Transverse colon (tissue), 4 donors: ENCODE results near the gene C9orf152. TPM values are rescaled to one million over a fixed set of nuclear protein-coding genes. Genes with fewer than 3 reads are reported as not detected.

Source experiments
- DNase-seq: peaks from one replicate; pipeline ENCODE4 v3.0.0-alpha.2; 2019
- H3K27ac ChIP-seq, 4 donors: fragments of 200-600 bp; sonication (generic); 2 replicates each; pipeline ENCODE4 v1.5.1; 2016 to 2018; ENCODE audit warnings: inconsistent platforms in 4 of 4
- H3K27me3 ChIP-seq: fragments of 200-600 bp; sonication (generic); 2 replicates; pipeline ENCODE4 v1.5.1; 2017; ENCODE audit warnings: inconsistent platforms
- H3K36me3 ChIP-seq, 4 donors: fragments of 200-600 bp; sonication (generic); 2 replicates each; pipeline ENCODE4 v1.5.1; 2017 to 2019; ENCODE audit warnings: inconsistent platforms in 4 of 4
- H3K4me1 ChIP-seq, 4 donors: fragments of 200-600 bp; sonication (generic); 2 replicates each; pipeline ENCODE4 v1.5.1; 2017 to 2020; ENCODE audit warnings: inconsistent platforms in 4 of 4
- H3K4me3 ChIP-seq, 4 donors: fragments of 200-600 bp; sonication (generic); 1 replicate in 1 of 4; 2 replicates in 3 of 4; pipeline versions ENCODE4 v1.5.1 to v1.6.1; 2017 to 2019; ENCODE audit warnings: inconsistent platforms in 4 of 4
- H3K9me3 ChIP-seq, 2 donors: fragments of 200-600 bp; sonication (generic); 2 replicates each; pipeline ENCODE4 v1.5.1; 2017 to 2019; ENCODE audit warnings: inconsistent platforms in 2 of 2
- EP300 ChIP-seq: sonication (generic); formaldehyde crosslinking; IDR thresholded peaks from one replicate; pipeline ENCODE4 v1.6.1; 2017; ENCODE audit warnings: antibody characterized with exemption, low read depth
- POLR2A ChIP-seq: fragments of 450-650 bp; IDR thresholded peaks from one replicate; pipeline ENCODE4 v1.6.1; 2016; ENCODE audit warnings: antibody characterized with exemption, mild to moderate bottlenecking, moderate library complexity
- POLR2AphosphoS5 ChIP-seq, 3 donors: sonication (generic); formaldehyde crosslinking; IDR thresholded peaks; one replicate each; pipeline ENCODE4 v1.6.1; 2016; ENCODE audit warnings: antibody characterized with exemption in 3 of 3
- WGBS, 2 donors: methylation state at CpG; one replicate each; pipeline ENCODE4 v1.1.5; 2018; ENCODE audit warnings: low coverage in 1 of 2; 5-methylcytosine and 5-hydroxymethylcytosine counted together
- in situ Hi-C, 4 donors: fragments of 200-750 bp; cut with MboI; loops; one replicate each; pipeline versions ENCODE4 v1.15.0 to v1.15.1; 2017; ENCODE audit warnings: low sequenced_read_pairs in 3 of 4, low pct_ligation_motif_present in 1 of 4, low pct_unique_long_range_greater_than_20kb in 1 of 4
- intact Hi-C: fragments of 100-400 bp; cut with DNase I; formaldehyde crosslinking; loops from one replicate; pipeline ENCODE4 v1.15.1; 2023; ENCODE audit warnings: low total_unique reads
- total RNA-seq, 4 donors: library from RNA; depleted of rRNA; stranded (reverse); fragments of >200 nt; gene quantifications; one replicate each; pipeline ENCODE4 v1.1.0, GENCODE V29; 2016
- TF ChIP-seq, protein P1 (sequence below), 5 experiments: fragments of 200-600 bp in 3 of 5; fragments of 450-650 bp in 2 of 5; sonication (generic) in 3 of 5; IDR thresholded peaks; 1 replicate in 2 of 5; 2 replicates in 3 of 5; pipeline ENCODE4 v1.5.1; 2016 to 2017; ENCODE audit warnings: antibody characterized with exemption in 5 of 5, inconsistent platforms in 3 of 5, mild to moderate bottlenecking in 2 of 5, moderate library complexity in 1 of 5

C9orf152 gene
- total RNA-seq, 4 donors from 2014 or later: 9.7 to 31.4 (median 16.7) TPM

DNA sequence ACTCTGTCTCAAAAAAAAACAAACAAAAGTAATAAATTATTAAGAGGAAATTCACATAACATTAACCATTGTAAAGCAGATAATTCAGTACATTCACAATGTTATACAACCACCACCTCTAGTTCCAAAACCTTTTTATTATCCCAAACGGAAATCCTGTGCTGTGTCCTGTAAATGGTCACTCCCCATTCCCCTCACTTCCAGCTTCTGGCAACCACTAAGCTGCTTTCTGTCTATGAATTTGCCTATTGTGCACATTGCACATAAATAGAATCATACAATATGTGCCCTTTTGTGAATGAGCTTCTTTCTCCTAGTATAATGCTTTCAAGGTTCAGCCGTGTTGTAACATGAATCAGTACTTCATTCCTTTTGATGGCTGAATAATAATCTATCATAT, 20.8 kb downstream of the C9orf152 start:
- WGBS, 2 donors: 67 to 74% methylated on average over 2 of the region's 2 CpGs
- H3K9me3 ChIP-seq: no peaks in the 10 kb centered on the region
- no peak for DNase-seq
- intact Hi-C loops: loop anchor here (10.0 kb wide), 1 partner anchor 438 kb away; no protein-coding TSS in a partner anchor
- no peaks in the 10 kb centered on the region for H3K27me3 ChIP-seq
- H3K27ac ChIP-seq: no peak overlapping the region
- in situ Hi-C loops: loop anchor here in 2 of 4 donors (10.0 to 25.0 kb wide), 2 partner anchors 425 to 438 kb away; no protein-coding TSS in a partner anchor
- TF ChIP-seq POLR2A (no peak), EP300 (no peak), POLR2AphosphoS5 (IDR thresholded peaks at IDR 0.05) (no peak)
- TF ChIP-seq, protein P1, sequence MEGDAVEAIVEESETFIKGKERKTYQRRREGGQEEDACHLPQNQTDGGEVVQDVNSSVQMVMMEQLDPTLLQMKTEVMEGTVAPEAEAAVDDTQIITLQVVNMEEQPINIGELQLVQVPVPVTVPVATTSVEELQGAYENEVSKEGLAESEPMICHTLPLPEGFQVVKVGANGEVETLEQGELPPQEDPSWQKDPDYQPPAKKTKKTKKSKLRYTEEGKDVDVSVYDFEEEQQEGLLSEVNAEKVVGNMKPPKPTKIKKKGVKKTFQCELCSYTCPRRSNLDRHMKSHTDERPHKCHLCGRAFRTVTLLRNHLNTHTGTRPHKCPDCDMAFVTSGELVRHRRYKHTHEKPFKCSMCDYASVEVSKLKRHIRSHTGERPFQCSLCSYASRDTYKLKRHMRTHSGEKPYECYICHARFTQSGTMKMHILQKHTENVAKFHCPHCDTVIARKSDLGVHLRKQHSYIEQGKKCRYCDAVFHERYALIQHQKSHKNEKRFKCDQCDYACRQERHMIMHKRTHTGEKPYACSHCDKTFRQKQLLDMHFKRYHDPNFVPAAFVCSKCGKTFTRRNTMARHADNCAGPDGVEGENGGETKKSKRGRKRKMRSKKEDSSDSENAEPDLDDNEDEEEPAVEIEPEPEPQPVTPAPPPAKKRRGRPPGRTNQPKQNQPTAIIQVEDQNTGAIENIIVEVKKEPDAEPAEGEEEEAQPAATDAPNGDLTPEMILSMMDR (IDR thresholded peaks at IDR 0.05): no peak
- peaks cover 5 to 45% (median 30%) of the 10 kb centered on the region in 4 donors for H3K4me1 ChIP-seq
- H3K36me3 ChIP-seq: no peaks in the 10 kb centered on the region
- H3K4me3 ChIP-seq: no peak overlapping the region

DNA sequence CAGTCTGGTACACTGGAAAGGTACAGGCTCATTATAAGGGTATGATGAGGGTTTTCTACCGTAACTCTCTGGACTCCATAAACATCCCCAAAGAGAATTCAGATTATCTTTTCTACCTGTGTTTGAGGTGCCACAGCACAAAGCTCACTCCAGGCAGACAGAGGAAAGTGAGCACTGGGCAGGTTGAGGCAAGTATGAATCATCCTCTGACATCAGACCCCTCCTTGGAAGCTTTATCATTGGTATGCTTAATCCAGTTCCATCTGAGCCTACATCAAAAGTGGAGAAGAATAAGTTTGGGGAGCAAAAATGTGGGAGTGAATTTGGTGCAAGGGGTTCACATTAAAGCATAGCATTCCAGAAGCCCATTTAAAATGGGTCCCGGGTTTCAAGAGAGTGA, 21.7 kb downstream of the C9orf152 start:
- Histone ChIP-seq H3K4me1 (peaks cover 5 to 40% (median 30%) of the 10 kb centered on the region in 4 donors), H3K27ac (no peak overlapping the region), H3K27me3 (no peaks in the 10 kb centered on the region), H3K9me3 (no peaks in the 10 kb centered on the region), H3K36me3 (no peaks in the 10 kb centered on the region), H3K4me3 (no peak overlapping the region)
- intact Hi-C loops: loop anchor here (10.0 kb wide), 1 partner anchor 439 kb away; no protein-coding TSS in a partner anchor
- in situ Hi-C loops: loop anchor here in 2 of 4 donors (10.0 to 25.0 kb wide), 2 partner anchors 426 to 439 kb away; no protein-coding TSS in a partner anchor
- WGBS, 2 donors: 93 to 94% methylated on average over 1 to 2 of the region's 2 CpGs
- DNase-seq: no peak
- TF ChIP-seq EP300: no peak
- TF ChIP-seq, protein P1 (IDR thresholded peaks at IDR 0.05): no peak
- TF ChIP-seq POLR2A: no peak
- no peak for TF ChIP-seq POLR2AphosphoS5 (IDR thresholded peaks at IDR 0.05)

GRCh38 chr9:110185806-110186205, 22.2 kb downstream of the C9orf152 start:
- no peak for DNase-seq
- intact Hi-C loops (loop anchor here (10.0 kb wide), 1 partner anchor 439 kb away; no protein-coding TSS in a partner anchor), in situ Hi-C loops (loop anchor here in 2 of 4 donors (10.0 to 25.0 kb wide), 2 partner anchors 426 to 439 kb away; no protein-coding TSS in a partner anchor)
- Histone ChIP-seq H3K27ac (no peak overlapping the region), H3K36me3 (no peaks in the 10 kb centered on the region), H3K4me1 (peaks cover 5 to 40% (median 30%) of the 10 kb centered on the region in 4 donors), H3K27me3 (no peaks in the 10 kb centered on the region), H3K9me3 (no peaks in the 10 kb centered on the region), H3K4me3 (no peak overlapping the region)
- WGBS, 2 donors: 88 to 94% methylated on average over 1 to 2 of the region's 2 CpGs
- TF ChIP-seq POLR2A: no peak
- TF ChIP-seq, protein P1 (IDR thresholded peaks at IDR 0.05): no peak
- no peak for TF ChIP-seq EP300
- TF ChIP-seq POLR2AphosphoS5 (IDR thresholded peaks at IDR 0.05): no peak

DNA sequence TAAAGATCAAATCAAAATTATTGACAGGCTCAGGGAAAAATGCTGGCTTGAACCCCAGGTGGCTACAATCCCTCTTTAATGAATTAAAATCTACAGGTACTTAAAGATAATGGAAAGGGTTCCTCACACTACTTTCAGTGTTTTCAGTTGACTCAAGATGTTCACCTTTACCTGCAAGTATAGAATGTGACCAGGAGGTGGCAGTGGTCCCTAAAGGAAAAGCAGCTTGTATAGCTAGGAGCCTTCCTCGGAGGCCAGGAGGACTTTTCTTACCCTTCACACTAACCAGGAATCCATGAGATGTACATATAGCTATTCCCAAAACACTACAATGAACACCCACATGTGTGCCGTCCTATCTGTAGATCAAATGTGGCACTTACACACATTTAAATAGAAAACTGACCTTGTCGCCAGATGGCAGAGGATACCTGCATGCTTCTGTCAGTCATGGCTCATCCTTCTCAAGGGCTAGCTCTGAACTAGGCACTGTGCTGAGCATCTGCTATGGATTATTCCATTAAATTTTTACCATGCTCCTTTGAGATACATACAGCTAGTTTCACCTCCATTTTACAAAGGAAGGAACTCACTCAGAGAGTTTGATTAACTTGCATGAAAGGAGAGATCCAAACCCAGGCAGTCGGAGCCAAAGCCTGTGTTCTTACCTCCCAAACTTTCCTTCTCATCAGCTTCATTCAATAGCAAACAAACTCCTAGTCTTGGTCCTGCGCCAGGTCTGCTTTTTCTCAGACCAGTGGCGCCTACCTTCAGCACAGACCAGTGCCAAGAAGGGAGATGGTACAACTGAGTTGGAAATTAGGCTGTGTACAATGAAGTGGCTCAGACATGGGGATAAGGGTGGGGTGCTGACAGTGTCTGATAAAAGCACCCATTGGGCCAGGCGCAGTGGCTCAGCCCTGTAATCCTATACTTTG, 24.5 kb downstream of the C9orf152 start:
- peaks cover 5 to 24% (median 12%) of the 10 kb centered on the region in 4 donors for H3K4me1 ChIP-seq
- no peaks in the 10 kb centered on the region for H3K9me3 ChIP-seq
- no peaks in the 10 kb centered on the region for H3K27me3 ChIP-seq
- intact Hi-C loops (loop anchor here (5.0 to 10.0 kb wide), 2 partner anchors 34 to 441 kb away; no protein-coding TSS in a partner anchor), in situ Hi-C loops (loop anchor here in 2 of 4 donors (10.0 to 25.0 kb wide), 2 partner anchors 429 to 441 kb away; no protein-coding TSS in a partner anchor)
- no peak overlapping the region for H3K4me3 ChIP-seq
- TF ChIP-seq POLR2AphosphoS5 (IDR thresholded peaks at IDR 0.05) (no peak), POLR2A (no peak)
- TF ChIP-seq, protein P1 (IDR thresholded peaks at IDR 0.05): peak; percentile 67 to 89 (median 77)
- DNase-seq: peak; percentile 81
- H3K27ac ChIP-seq: no peak overlapping the region
- 67 to 77% methylated on average over 5 to 7 of the region's 7 CpGs for WGBS, 2 donors
- H3K36me3 ChIP-seq: no peaks in the 10 kb centered on the region
